RWPE1 (cell line): ENCODE measurements around the gene PCYOX1L.

Experiments used
- CTCF ChIA-PET: fragments of 350-600 bp; sonication (Branson Sonifier 250); formaldehyde crosslinking; extraction: SDS; loops from one replicate; lab custom pipeline; 2021; lab: Yijun Ruan, JAX
- POLR2A ChIA-PET: fragments of 400-600 bp; formaldehyde crosslinking; extraction: SDS; loops from one replicate; lab custom pipeline; 2020; ENCODE audit warnings: antibody characterized with exemption; ENCODE audit not compliant: low non-redundant PET; lab: Yijun Ruan, JAX
- DNase-seq: peaks from one replicate; pipeline ENCODE4 v3.0.0; 2012; ENCODE audit warnings: low spot score
- H3K27ac ChIP-seq: fragments of 450-650 bp; 2 replicates; pipeline ENCODE4 v1.5.1; 2017
- CTCF ChIP-seq: fragments of 450-650 bp; conservative IDR thresholded peaks from 2 replicates; pipeline ENCODE4 v1.5.1; 2017; ENCODE audit warnings: low read depth, mild to moderate bottlenecking

The PCYOX1L gene

GRCh38 chr5:149326611-149327010 lies 31.2 kb upstream of the PCYOX1L start:
- H3K27ac ChIP-seq: no peak overlapping the region
- no peak for DNase-seq
- TF ChIP-seq CTCF: no peak
- ChIA-PET POLR2A (no interaction called here), CTCF (interaction anchor here (1.6 kb wide), 1 partner anchor 41 kb away, joined by 15 read pairs; no protein-coding TSS in a partner anchor)

- no peak for DNase-seq
These were observed 29.7 kb upstream of the PCYOX1L start for GRCh38 chr5:149328177-149328576.

GRCh38 chr5:149333711-149334443 lies 24.0 kb upstream of the PCYOX1L start:
- no peak overlapping the region for H3K27ac ChIP-seq
- TF ChIP-seq CTCF: no peak
- DNase-seq: no peak
- POLR2A ChIA-PET: no interaction called here
- CTCF ChIA-PET: interaction anchor here (0.5 to 0.8 kb wide), 2 partner anchors 38 to 632 kb away, joined by 3 read pairs; no protein-coding TSS in a partner anchor

More at GRCh38 chr5:149328177-149328576, 29.7 kb upstream of the PCYOX1L start:
- ChIA-PET POLR2A (no interaction called here), CTCF (interaction anchor here (0.6 to 1.4 kb wide), 2 partner anchors 43 to 244 kb away, joined by 3 read pairs; no protein-coding TSS in a partner anchor)
- TF ChIP-seq CTCF: no peak
- no peak overlapping the region for H3K27ac ChIP-seq

- ChIA-PET POLR2A (interaction anchor here (0.7 kb wide), 1 partner anchor 413 kb away, joined by 3 read pairs; no protein-coding TSS in a partner anchor), CTCF (interaction anchor here (0.8 kb wide), 1 partner anchor 22 kb away, joined by 4 read pairs; no protein-coding TSS in a partner anchor)
- H3K27ac ChIP-seq: no peak overlapping the region
- no peak for DNase-seq
- no peak for TF ChIP-seq CTCF
These were observed 20.1 kb upstream of the PCYOX1L start for GRCh38 chr5:149337736-149338135.

GRCh38 chr5:149338364-149338763 lies 19.5 kb upstream of the PCYOX1L start:
- DNase-seq: no peak
- POLR2A ChIA-PET: interaction anchor here (0.6 kb wide), 1 partner anchor 22 kb away, joined by 6 read pairs; no protein-coding TSS in a partner anchor
- H3K27ac ChIP-seq: no peak overlapping the region

More at GRCh38 chr5:149338364-149338763, 19.5 kb upstream of the PCYOX1L start:
- CTCF ChIA-PET: interaction anchor here (0.8 kb wide), 1 partner anchor 23 kb away, joined by 4 read pairs; no protein-coding TSS in a partner anchor
- no peak for TF ChIP-seq CTCF
